SU-DHL-6 (cell line): ENCODE results near the gene RARG.

Source experiments
- H2AFZ ChIP-seq: fragments of 200-600 bp; sonication (generic); 2 replicates; pipeline ENCODE4 v1.6.1; 2014; ENCODE audit warnings: low read depth, mild to moderate bottlenecking, moderate library complexity, mixed read lengths, antibody characterized with exemption, low read length; ENCODE audit not compliant: severe bottlenecking
- H3F3A ChIP-seq: fragments of 200-600 bp; shearing (Covaris generic); 2 replicates; pipeline ENCODE4 v1.6.0; 2016; ENCODE audit warnings: antibody characterized with exemption, mild to moderate bottlenecking; ENCODE audit not compliant: insufficient read depth
- H3K27ac ChIP-seq: fragments of 200-600 bp; sonication (generic); 2 replicates; pipeline ENCODE4 v1.5.1; 2016; ENCODE audit warnings: low read depth, mild to moderate bottlenecking, low read length, moderate library complexity, mixed read lengths
- H3K27me3 ChIP-seq: fragments of 200-600 bp; sonication (generic), shearing (Covaris generic); 2 replicates; pipeline ENCODE4 v1.6.0; 2014; ENCODE audit warnings: mild to moderate bottlenecking, low read length
- H3K36me3 ChIP-seq: fragments of 200-600 bp; sonication (generic); 2 replicates; pipeline ENCODE4 v1.6.1; 2014; ENCODE audit warnings: mild to moderate bottlenecking, low read length, mixed read lengths
- H3K4me2 ChIP-seq: fragments of 300-600, 200-600 bp; shearing (Covaris generic), sonication (generic); 2 replicates; pipeline ENCODE4 v1.6.0; 2014; ENCODE audit warnings: low read length, low read depth, mild to moderate bottlenecking; ENCODE audit not compliant: poor library complexity, severe bottlenecking
- H3K4me3 ChIP-seq: fragments of 200-600 bp; sonication (generic); 2 replicates; pipeline ENCODE4 v1.5.1; 2014; ENCODE audit warnings: antibody characterized with exemption, low read length, mild to moderate bottlenecking, mixed read lengths; ENCODE audit not compliant: insufficient read depth, poor library complexity, severe bottlenecking
- H3K79me2 ChIP-seq: fragments of 200-600 bp; sonication (generic); 2 replicates; pipeline ENCODE4 v1.6.1; 2014; ENCODE audit warnings: mild to moderate bottlenecking, low read length, moderate library complexity; ENCODE audit not compliant: insufficient read depth
- H3K9ac ChIP-seq: fragments of 200-600 bp; sonication (generic); 2 replicates; pipeline ENCODE4 v1.7.0; 2014; ENCODE audit warnings: mild to moderate bottlenecking, low read length
- H3K9me2 ChIP-seq: fragments of 200-600 bp; sonication (generic); replicated peaks from 2 replicates; pipeline ENCODE4 v1.6.1; 2014; ENCODE audit warnings: low read length; ENCODE audit not compliant: insufficient read depth
- H3K9me3 ChIP-seq: fragments of 200-600 bp; sonication (generic); 2 replicates; pipeline ENCODE4 v1.6.1; 2014; ENCODE audit warnings: low read length, mixed read lengths; ENCODE audit not compliant: insufficient read depth
- H4K20me1 ChIP-seq: fragments of 200-600 bp; sonication (generic); 2 replicates; pipeline ENCODE4 v1.6.1; 2014; ENCODE audit warnings: low read depth, mild to moderate bottlenecking, antibody characterized with exemption, low read length, moderate library complexity, mixed read lengths
- CTCF ChIP-seq: fragments of 200-600 bp; sonication (generic); IDR thresholded peaks from one replicate; pipeline ENCODE4 v1.5.1; 2017; ENCODE audit warnings: antibody characterized with exemption, mild to moderate bottlenecking, low read length, moderate library complexity; ENCODE audit not compliant: insufficient read depth, poor library complexity, severe bottlenecking
- EZH2phosphoT487 ChIP-seq: fragments of 200-600 bp; sonication (generic), shearing (Covaris generic); conservative IDR thresholded peaks from 2 replicates; pipeline ENCODE4 v1.6.1; 2018; ENCODE audit warnings: mild to moderate bottlenecking, antibody characterized with exemption, low read length, moderate library complexity, mixed read lengths

Gene RARG

GRCh38 chr12:53196486-53196885 is 35.5 kb downstream of the RARG start:
- Histone ChIP-seq H3K4me3 (no peak overlapping the region), H3K4me2 (no peak overlapping the region), H3K27ac (no peak overlapping the region), H3F3A (peaks cover 30% of the 10 kb centered on the region), H3K79me2 (peaks cover 2% of the 10 kb centered on the region), H4K20me1 (no peaks in the 10 kb centered on the region), H3K36me3 (no peaks in the 10 kb centered on the region; the same call in 1 of the 2 replicates), H3K9me2 (no peaks in the 10 kb centered on the region), H3K9ac (no peak overlapping the region), H2AFZ (no peak overlapping the region), H3K27me3 (no peaks in the 10 kb centered on the region), H3K9me3 (no peaks in the 10 kb centered on the region)
- TF ChIP-seq EZH2phosphoT487 = no peak
- no peak for TF ChIP-seq CTCF

- no peaks in the 10 kb centered on the region for H3K79me2 ChIP-seq
- no peaks in the 10 kb centered on the region for H3K27me3 ChIP-seq
- no peak overlapping the region for H3K9ac ChIP-seq
Observed at GRCh38 chr12:53195516-53196420, 36.2 kb downstream of the RARG start.

GRCh38 chr12:53194973-53195372 is 37.0 kb downstream of the RARG start:
- H3K79me2 ChIP-seq = no peaks in the 10 kb centered on the region
- H3K9me2 ChIP-seq = no peaks in the 10 kb centered on the region
- no peak overlapping the region for H2AFZ ChIP-seq
- no peak overlapping the region for H3K9ac ChIP-seq
- H4K20me1 ChIP-seq = no peaks in the 10 kb centered on the region
- TF ChIP-seq EZH2phosphoT487 (no peak), CTCF (no peak)
- H3F3A ChIP-seq = peaks cover 20% of the 10 kb centered on the region
- H3K27ac ChIP-seq = no peak overlapping the region
- no peak overlapping the region for H3K4me3 ChIP-seq
- H3K27me3 ChIP-seq = no peaks in the 10 kb centered on the region
- no peak overlapping the region for H3K4me2 ChIP-seq
- H3K9me3 ChIP-seq = no peaks in the 10 kb centered on the region
- H3K36me3 ChIP-seq = no peaks in the 10 kb centered on the region; the same call in 1 of the 2 replicates

More at GRCh38 chr12:53195516-53196420, 36.2 kb downstream of the RARG start:
- TF ChIP-seq EZH2phosphoT487 (no peak), CTCF (no peak)
- H4K20me1 ChIP-seq = no peaks in the 10 kb centered on the region
- H2AFZ ChIP-seq = no peak overlapping the region
- no peak overlapping the region for H3K27ac ChIP-seq
- no peaks in the 10 kb centered on the region; the same call in 1 of the 2 replicates for H3K36me3 ChIP-seq
- H3K4me3 ChIP-seq = no peak overlapping the region
- H3K9me3 ChIP-seq = no peaks in the 10 kb centered on the region
- H3F3A ChIP-seq = peaks cover 24% of the 10 kb centered on the region
- no peaks in the 10 kb centered on the region for H3K9me2 ChIP-seq
- no peak overlapping the region for H3K4me2 ChIP-seq
